H1 (cell line): ENCODE measurements around the gene G6PC1. TPM values are rescaled to one million over a fixed set of nuclear protein-coding genes. Genes with fewer than 3 reads are reported as not detected.

Experiments
- ASH2L ChIP-seq: fragments of 200-600, 300-600 bp; sonication (generic); IDR thresholded peaks from one replicate; pipeline ENCODE4 v1.7.1; 2017; ENCODE audit warnings: low read length
- CHD7 ChIP-seq: fragments of 300-600 bp; sonication (generic); IDR thresholded peaks from 2 replicates; pipeline ENCODE4 v1.7.1; 2012; ENCODE audit warnings: low read length, moderate library complexity, mild to moderate bottlenecking, inconsistent platforms; ENCODE audit not compliant: insufficient replicate concordance
- CREB1 ChIP-seq: IDR thresholded peaks from 2 replicates; pipeline ENCODE4 v1.6.1; 2012; ENCODE audit warnings: inconsistent platforms
- E2F6 ChIP-seq: IDR thresholded peaks from 2 replicates; pipeline ENCODE4 v1.6.1; 2012; ENCODE audit warnings: inconsistent platforms
- EP300 ChIP-seq, 2 experiments: IDR thresholded peaks; 1 replicate in 1 of 2; 2 replicates in 1 of 2; pipeline ENCODE4 v1.6.1; 2011 to 2012; ENCODE audit warnings: low read depth in 2 of 2, low read length in 2 of 2, mild to moderate bottlenecking in 2 of 2, borderline replicate concordance in 1 of 2, inconsistent platforms in 1 of 2, moderate library complexity in 1 of 2
- SP1 ChIP-seq: IDR thresholded peaks from 2 replicates; pipeline ENCODE4 v1.6.1; 2011; ENCODE audit warnings: low read depth, low read length
- polyA plus RNA-seq, 7 experiments: library from polyadenylated mRNA; depleted of rRNA in 3 of 7; stranded (reverse) in 5 of 7; unstranded in 2 of 7; fragments of >200 nt in 5 of 7; fragments of 200-250 nt in 2 of 7; gene quantifications; 1 replicate in 5 of 7; 2 replicates in 1 of 7; 4 replicates in 1 of 7; pipeline versions ENCODE4 v1.2.1 to v1.2.3, GENCODE V29; 2011 to 2013; ENCODE audit warnings: missing spikeins in 2 of 7, mixed read lengths in 2 of 7
- total RNA-seq: library from RNA; stranded (reverse); fragmentation: NEBNext Ultra II Directional; extraction: Animal tissue kit (Norgen Biotek cat#: 25700); gene quantifications from 2 replicates; pipeline ENCODE4 v1.2.1, GENCODE V29; 2021

Gene G6PC1
- total and polyA plus RNA-seq, 2 of the 8 experiments (the other 6 are each of a cell fraction or from before 2014, with no cell fraction given) = 0.02 TPM; not detected in 1

GRCh38 chr17:42908872-42909700, 8.5 kb downstream of the G6PC1 start (continued):
- TF ChIP-seq CHD7 = no peak
- no peak for TF ChIP-seq E2F6
- TF ChIP-seq SP1 = no peak
- no peak for TF ChIP-seq ASH2L
- TF ChIP-seq EP300 (IDR thresholded peaks at IDR 0.05; ENCODE audit: borderline replicate concordance in 1 of 2, low read depth in 2 of 2, low read length in 2 of 2) = no peak
- TF ChIP-seq CREB1 = no peak
